GM12865 (cell line): ENCODE results near the gene JPH3.

ENCODE experiments used
- DNase-seq: peaks from one replicate; pipeline ENCODE4 v3.0.0; 2010; ENCODE audit warnings: low read depth
- H3K4me3 ChIP-seq: 2 replicates; pipeline ENCODE4 v1.5.1; 2011; ENCODE audit warnings: mild to moderate bottlenecking, low read depth, low read length, control low read depth
- TF ChIP-seq, protein P1 (sequence below): IDR thresholded peaks from 2 replicates; pipeline ENCODE4 v1.5.1; 2011; ENCODE audit warnings: low read length, control low read depth, low read depth, inconsistent platforms; ENCODE audit not compliant: insufficient read depth; ENCODE audit errors: missing control alignments

The JPH3 gene

DNA sequence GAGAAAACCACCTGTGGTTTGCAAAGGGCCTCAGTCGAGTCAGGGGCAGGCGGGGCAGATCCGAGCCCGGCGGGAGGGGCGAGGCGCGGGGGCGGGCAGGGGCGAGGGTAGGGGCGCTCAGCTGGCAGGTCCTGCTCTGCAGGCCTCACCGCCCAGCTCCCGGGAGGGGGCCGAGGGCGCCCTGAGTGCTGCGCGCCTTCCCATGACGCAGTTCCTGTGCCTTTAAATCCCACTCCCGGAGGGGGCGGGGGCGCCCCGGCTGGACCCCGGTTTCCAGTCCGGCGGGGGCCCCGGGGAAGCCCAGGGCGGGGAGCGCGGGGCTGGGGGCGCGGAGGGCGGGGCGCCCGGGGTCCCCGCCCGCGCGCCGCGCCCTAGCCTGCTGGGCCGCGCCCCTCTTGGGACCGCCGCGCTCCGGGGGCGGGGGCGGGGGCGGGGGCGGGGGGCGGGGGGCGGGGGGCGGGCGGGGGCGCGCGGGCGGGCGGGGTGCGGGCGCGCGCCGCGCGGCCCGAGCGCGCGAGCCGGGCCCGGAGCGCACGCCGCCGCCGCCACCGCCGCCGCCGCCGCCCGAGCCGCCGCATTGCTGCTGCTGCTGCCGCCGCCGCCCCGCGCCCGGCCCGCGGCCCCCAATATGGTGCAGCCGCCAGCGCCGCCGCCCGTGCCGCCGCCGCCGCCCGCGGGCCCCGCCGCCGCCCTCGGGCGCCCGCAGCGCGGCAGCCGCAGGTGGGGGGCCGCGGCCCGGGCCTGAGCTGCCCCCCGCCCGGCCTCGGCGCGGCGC, at the start of gene JPH3:
TSS of gene JPH3 (plus strand) at position 508 of the 775 bp plus-strand sequence. CDS start 639 bp downstream, outside the sequence.
- DNase-seq, result no peak

GRCh38 chr16:87552772-87553573, 49.3 kb upstream of the JPH3 start:
- no peak for DNase-seq
- TF ChIP-seq, protein P1, sequence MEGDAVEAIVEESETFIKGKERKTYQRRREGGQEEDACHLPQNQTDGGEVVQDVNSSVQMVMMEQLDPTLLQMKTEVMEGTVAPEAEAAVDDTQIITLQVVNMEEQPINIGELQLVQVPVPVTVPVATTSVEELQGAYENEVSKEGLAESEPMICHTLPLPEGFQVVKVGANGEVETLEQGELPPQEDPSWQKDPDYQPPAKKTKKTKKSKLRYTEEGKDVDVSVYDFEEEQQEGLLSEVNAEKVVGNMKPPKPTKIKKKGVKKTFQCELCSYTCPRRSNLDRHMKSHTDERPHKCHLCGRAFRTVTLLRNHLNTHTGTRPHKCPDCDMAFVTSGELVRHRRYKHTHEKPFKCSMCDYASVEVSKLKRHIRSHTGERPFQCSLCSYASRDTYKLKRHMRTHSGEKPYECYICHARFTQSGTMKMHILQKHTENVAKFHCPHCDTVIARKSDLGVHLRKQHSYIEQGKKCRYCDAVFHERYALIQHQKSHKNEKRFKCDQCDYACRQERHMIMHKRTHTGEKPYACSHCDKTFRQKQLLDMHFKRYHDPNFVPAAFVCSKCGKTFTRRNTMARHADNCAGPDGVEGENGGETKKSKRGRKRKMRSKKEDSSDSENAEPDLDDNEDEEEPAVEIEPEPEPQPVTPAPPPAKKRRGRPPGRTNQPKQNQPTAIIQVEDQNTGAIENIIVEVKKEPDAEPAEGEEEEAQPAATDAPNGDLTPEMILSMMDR, result no peak
- H3K4me3 ChIP-seq, result no peak overlapping the region

More for the DNA sequence above, at the start of gene JPH3:
- no peak within 1 kb of the TSS for H3K4me3 ChIP-seq
- TF ChIP-seq, protein P1, result no peak

GRCh38 chr16:87554754-87555427, 47.4 kb upstream of the JPH3 start:
- TF ChIP-seq, protein P1, result no peak
- DNase-seq, result no peak

GRCh38 chr16:87555647-87556046, 46.7 kb upstream of the JPH3 start:
- H3K4me3 ChIP-seq, result no peak overlapping the region
- DNase-seq, result no peak
- TF ChIP-seq, protein P1, result no peak

More at GRCh38 chr16:87554754-87555427, 47.4 kb upstream of the JPH3 start:
- no peak overlapping the region for H3K4me3 ChIP-seq

DNA sequence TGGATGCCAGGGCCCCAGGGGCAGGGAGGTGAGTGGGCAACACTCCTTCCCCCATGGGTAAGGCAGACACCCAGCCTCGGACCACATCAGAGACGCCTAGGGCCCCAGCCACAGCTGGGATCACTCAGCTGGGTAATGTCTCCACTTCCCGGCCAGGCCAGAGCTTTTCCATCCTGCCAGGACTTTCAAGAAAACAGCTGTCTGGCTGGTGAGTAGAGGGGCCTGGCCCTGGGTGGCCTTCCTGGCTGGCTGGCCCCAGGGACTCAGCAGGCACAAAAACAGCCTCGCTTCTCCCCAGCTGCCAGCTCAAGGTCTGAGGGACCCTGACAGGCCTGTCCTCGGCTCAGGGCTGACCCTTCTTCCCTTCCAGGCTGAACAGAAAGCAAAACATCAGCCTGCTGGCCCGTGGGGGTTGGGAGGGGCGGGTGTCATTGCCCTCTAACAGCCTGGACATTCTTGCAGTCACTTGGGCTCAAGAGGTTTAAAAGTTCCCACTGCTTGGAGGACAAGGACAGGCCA, 45.3 kb upstream of the JPH3 start:
- TF ChIP-seq, protein P1, result no peak
- no peak overlapping the region for H3K4me3 ChIP-seq
- no peak for DNase-seq

DNA sequence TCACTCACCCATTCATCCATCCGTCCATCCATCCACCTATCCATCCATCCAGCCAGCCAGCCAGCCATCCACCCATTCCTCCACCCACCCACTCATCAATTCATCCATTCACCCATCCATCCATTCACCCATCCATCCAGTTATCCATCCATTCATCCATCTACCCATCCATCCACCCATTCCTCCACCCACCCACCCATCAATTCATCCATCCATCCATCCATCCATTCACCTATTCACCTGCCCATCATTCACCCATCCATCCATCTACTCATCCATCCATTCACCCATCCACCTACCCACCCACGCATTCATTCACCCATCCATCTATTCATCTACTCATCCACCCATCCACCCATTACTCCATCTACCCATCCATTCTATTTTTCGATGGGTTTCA, 43.6 kb upstream of the JPH3 start:
- no peak for DNase-seq
- TF ChIP-seq, protein P1, result no peak
- H3K4me3 ChIP-seq, result no peak overlapping the region
